Measurements from ENCODE around the gene POP5. TPM values are rescaled to one million over a fixed set of nuclear protein-coding genes. Genes with fewer than 3 reads are reported as not detected.
A peak's percentile ranks its signal among the peaks of the same experiment; 100 is the strongest.

The POP5 gene
- total RNA-seq, 1 experiment from 2014 or later: 29.9 TPM

- BruUV-seq (replicated peaks): no TSS peak
- ChIA-PET POLR2A (no interaction called here), CTCF (no interaction called here)
- no peak for TF ChIP-seq CTCF (IDR thresholded peaks at IDR 0.05; ENCODE audit: unreplicated experiment)
- H3K27ac Mint-ChIP-seq (ENCODE audit: low read depth, unreplicated experiment): no peak overlapping the region
- H3K4me1 Mint-ChIP-seq (ENCODE audit: insufficient read depth, unreplicated experiment): no peaks in the 10 kb centered on the region
- H3K9me3 Mint-ChIP-seq (ENCODE audit: unreplicated experiment): no peaks in the 10 kb centered on the region
- H3K27me3 Mint-ChIP-seq (ENCODE audit: insufficient read depth, unreplicated experiment): no peaks in the 10 kb centered on the region
- peaks cover 96% of the 10 kb centered on the region for H3K36me3 Mint-ChIP-seq (ENCODE audit: insufficient read depth, unreplicated experiment)
- no peak for DNase-seq (ENCODE audit: unreplicated experiment)
- H3K4me3 Mint-ChIP-seq (ENCODE audit: unreplicated experiment): no peak overlapping the region
- intact Hi-C loops (cut with micrococcal nuclease): no loop called here
These were observed 17.7 kb downstream of the POP5 start for GRCh38 chr12:120563495-120563894.

GRCh38 chr12:120562906-120563305, 18.3 kb downstream of the POP5 start:
- ChIA-PET CTCF (no interaction called here), POLR2A (no interaction called here)
- no peak overlapping the region for H3K4me3 Mint-ChIP-seq (ENCODE audit: unreplicated experiment)
- intact Hi-C loops (cut with micrococcal nuclease): no loop called here
- H3K27me3 Mint-ChIP-seq (ENCODE audit: insufficient read depth, unreplicated experiment): no peaks in the 10 kb centered on the region
- H3K27ac Mint-ChIP-seq (ENCODE audit: low read depth, unreplicated experiment): no peak overlapping the region
- H3K4me1 Mint-ChIP-seq (ENCODE audit: insufficient read depth, unreplicated experiment): no peaks in the 10 kb centered on the region
- no TSS peak for BruUV-seq (replicated peaks)
- no peaks in the 10 kb centered on the region for H3K9me3 Mint-ChIP-seq (ENCODE audit: unreplicated experiment)
- no peak for TF ChIP-seq CTCF (IDR thresholded peaks at IDR 0.05; ENCODE audit: unreplicated experiment)
- DNase-seq (ENCODE audit: unreplicated experiment): no peak
- peaks cover 96% of the 10 kb centered on the region for H3K36me3 Mint-ChIP-seq (ENCODE audit: insufficient read depth, unreplicated experiment)

GRCh38 chr12:120557589-120557988, 23.6 kb downstream of the POP5 start:
- Mint-ChIP-seq H3K4me1 (ENCODE audit: insufficient read depth, unreplicated experiment) (peaks cover 8% of the 10 kb centered on the region), H3K36me3 (ENCODE audit: insufficient read depth, unreplicated experiment) (peaks cover 98% of the 10 kb centered on the region), H3K27me3 (ENCODE audit: insufficient read depth, unreplicated experiment) (no peaks in the 10 kb centered on the region), H3K27ac (ENCODE audit: low read depth, unreplicated experiment) (no peak overlapping the region), H3K9me3 (ENCODE audit: unreplicated experiment) (no peaks in the 10 kb centered on the region), H3K4me3 (ENCODE audit: unreplicated experiment) (no peak overlapping the region)
- ChIA-PET CTCF (no interaction called here), POLR2A (no interaction called here)
- no peak for DNase-seq (ENCODE audit: unreplicated experiment)
- TSS peak; percentile 13 for BruUV-seq (replicated peaks)
- no peak for TF ChIP-seq CTCF (IDR thresholded peaks at IDR 0.05; ENCODE audit: unreplicated experiment)
- intact Hi-C loops (cut with micrococcal nuclease): no loop called here

GRCh38 chr12:120554678-120555077, 26.5 kb downstream of the POP5 start:
- peaks cover 88% of the 10 kb centered on the region for H3K36me3 Mint-ChIP-seq (ENCODE audit: insufficient read depth, unreplicated experiment)
- no peak for TF ChIP-seq CTCF (IDR thresholded peaks at IDR 0.05; ENCODE audit: unreplicated experiment)
- no TSS peak for BruUV-seq (replicated peaks)
- DNase-seq (ENCODE audit: unreplicated experiment): no peak
- H3K27ac Mint-ChIP-seq (ENCODE audit: low read depth, unreplicated experiment): no peak overlapping the region
- no peak overlapping the region for H3K4me3 Mint-ChIP-seq (ENCODE audit: unreplicated experiment)
- CTCF ChIA-PET: interaction anchor here (1.4 kb wide), 1 partner anchor 9 kb away, joined by 4 read pairs; no protein-coding TSS in a partner anchor
- H3K27me3 Mint-ChIP-seq (ENCODE audit: insufficient read depth, unreplicated experiment): no peaks in the 10 kb centered on the region
- POLR2A ChIA-PET: interaction anchor here (1.0 kb wide), 1 partner anchor 26 kb away, joined by 3 read pairs; no protein-coding TSS in a partner anchor
- no peaks in the 10 kb centered on the region for H3K9me3 Mint-ChIP-seq (ENCODE audit: unreplicated experiment)
- intact Hi-C loops (cut with micrococcal nuclease): no loop called here
- H3K4me1 Mint-ChIP-seq (ENCODE audit: insufficient read depth, unreplicated experiment): peaks cover 8% of the 10 kb centered on the region

Data from MCF 10A (cell line).